GM21381 (cell line): ENCODE data around the gene ASMT.
"Not testable (repeated sequence)": the region's sequence is repeated elsewhere in the genome, so short reads cannot be mapped to it uniquely, and the experiment has no call there.

Source experiments
- ATAC-seq: cut with Tn5 transposase; IDR thresholded peaks from one replicate; pipeline ENCODE4 v1.9.1; 2021; ENCODE audit warnings: mild to moderate bottlenecking, moderate library complexity; ENCODE audit not compliant: unreplicated experiment

ASMT gene

DNA sequence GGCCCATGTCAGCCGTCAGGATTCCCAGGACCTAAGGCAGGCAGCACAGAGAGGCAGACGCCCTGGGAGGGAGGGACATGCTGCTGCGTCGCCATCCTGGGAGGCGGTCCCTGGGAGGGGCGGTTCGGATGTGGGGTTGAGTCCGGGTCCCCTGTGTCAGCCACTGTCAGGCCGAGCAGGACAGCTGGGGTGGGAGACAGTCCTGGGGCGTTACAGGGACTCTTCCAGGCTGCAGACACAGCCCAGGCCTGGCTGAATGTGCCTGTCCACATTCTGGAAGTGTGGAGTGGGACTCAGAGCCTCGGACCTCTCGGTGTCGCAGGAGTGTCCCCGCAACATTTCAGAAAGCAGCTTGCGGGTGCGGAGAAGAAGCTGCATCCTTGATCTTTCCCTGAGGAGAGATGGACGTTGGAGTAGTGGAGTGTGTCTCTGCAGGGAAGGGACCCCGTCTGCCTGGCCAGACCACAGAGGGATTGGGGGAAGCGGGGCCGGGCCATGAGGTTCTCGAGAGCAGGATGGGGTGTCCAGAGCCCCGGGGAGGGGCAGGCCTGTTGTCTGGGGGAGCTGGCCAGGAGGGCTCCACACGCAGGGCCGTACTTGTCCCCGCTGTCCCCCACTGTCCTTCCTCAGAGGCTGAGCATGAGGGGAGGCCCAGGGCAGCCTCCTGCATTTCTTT is 17.4 kb upstream of the ASMT start:
- ATAC-seq = no peak

DNA sequence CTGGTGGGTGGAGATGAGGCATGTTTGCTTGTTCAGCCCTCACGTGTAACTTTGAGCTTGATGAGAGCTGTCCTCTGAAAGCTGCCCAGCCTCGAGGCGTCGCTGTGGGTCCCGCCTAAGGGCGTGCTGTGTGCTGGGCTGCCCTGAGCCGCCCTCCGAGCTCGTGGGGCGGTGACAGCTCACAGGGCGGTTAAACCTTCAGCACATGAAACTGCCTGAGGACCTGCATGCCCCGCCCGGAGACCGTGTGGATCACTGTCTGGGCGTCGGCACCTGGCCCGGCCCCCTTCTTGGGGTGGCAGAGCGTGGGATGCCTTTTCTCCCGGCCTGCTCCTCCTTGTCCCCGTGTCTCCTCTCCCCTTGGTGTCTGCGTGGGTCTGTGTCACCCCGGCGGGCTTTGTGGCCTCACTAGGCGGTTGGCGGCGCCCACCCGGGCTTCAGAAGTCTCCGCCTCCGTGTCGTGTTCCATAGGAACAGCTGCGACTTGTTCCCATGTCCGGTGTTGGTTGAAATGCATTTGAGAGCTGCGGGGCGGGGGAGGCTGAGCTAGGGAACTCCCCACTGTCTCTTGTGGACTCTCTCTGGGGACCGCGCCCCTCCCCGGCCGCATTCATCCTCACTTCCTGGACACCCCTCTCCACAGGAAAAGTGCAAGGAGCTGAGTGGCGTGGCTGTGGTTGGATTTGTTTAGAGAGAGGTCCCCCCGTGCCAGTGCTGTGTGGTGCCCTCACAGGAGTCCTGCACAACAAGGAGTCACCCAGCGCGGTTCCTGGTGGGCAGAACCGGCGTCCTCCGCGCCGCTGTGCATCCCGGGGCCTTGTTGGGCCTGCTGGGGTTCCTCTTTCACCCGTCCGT is 16.6 kb upstream of the ASMT start:
- ATAC-seq = no peak

DNA sequence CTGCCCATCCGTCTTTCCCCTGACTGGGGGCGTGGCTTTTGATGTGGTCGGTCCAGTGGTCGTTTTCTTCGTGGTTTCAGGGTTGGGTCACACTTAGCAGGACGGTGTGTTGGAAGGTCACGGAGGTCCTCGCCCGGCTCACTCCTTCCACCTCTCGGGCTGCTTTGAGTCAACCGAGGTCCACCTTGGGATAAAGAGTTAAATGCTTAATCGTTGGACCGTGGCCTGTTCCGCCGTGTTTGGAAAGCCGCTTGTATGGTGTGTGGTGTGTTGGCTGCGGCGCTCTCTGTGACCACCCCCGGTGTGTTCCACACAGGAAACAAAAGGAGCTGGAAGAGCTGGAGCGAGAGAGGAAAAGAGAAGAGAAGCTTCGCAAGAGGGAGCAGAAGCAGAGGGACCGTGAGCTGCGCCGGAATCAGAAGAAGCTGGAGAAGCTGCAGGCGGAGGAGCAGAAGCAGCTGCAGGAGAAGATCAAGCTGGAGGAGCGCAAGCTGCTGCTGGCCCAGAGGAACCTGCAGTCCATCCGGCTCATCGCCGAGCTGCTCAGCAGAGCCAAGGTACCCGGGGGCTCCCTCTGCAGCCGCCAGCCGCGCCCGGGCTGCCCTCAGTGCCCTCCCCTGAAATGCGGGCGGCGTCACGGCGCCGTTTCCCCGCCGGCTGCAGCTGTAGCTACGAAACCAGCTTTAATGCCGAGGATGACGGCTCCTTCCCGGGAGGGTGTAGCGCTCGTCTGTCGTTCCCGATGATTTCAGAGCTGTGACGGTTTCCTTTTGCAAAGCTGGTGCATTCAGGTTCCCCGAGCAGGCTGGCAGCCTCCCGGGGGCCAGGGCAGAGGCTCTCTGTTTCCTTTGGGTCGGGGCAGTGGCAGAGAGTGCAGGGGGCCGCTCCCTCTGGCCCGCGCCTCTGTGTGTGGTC is 15.7 kb upstream of the ASMT start:
- no peak for ATAC-seq

DNA sequence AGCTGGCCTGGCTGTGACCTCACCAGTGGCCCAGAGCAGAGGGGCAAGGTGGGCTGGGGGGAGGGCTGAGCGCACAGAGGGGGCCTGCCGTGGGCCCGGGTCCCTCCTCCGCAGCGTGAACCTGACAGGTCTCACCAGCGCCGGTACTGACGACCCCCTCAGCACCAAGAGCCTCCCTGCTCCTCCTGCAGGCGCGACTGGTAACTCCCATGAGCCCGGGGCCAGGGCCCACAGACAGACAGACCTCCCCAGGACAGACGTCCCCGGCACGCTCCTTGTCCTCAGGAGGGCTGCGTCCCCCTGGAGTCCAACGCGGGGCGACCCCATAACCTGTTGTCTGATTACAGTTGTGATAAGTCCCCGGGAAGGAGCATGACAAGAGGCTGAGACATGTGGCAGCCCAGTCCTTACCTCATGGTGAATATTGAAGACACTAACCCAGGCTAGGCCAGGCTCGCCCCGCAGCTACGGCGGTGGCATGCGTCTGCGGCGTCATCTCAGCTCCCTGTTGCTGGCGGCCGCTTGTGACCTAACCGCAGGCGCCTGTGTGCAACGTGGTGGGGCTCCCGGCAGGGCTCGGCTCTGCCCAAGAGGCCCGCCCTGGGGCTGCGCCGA is 15.0 kb upstream of the ASMT start:
- no peak for ATAC-seq

DNA sequence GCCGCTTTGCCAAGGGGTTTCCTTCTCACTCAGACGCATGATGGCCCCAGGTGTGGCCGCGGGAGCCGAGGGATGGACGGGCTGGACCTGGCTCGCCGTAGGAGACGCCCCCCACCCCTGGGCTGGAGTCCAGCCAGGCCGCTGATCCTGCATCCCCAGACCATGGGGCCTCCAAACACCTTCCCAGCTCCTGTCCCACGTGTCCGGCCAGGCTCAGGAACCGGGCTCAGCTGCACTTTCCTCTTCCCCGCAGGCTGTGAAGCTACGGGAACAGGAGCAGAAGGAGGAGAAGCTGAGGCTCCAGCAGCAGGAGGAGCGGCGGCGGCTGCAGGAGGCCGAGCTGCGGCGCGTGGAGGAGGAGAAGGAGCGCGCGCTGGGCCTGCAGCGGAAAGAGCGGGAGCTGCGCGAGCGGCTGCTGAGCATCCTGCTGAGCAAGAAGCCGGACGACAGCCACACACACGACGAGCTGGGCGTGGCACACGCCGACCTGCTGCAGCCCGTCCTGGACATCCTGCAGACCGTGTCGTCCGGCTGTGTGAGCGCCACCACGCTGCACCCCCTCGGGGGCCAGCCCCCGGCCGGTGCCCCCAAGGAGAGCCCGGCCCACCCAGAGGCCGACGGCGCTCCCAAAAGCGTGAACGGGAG is 14.3 kb upstream of the ASMT start:
- no peak for ATAC-seq

DNA sequence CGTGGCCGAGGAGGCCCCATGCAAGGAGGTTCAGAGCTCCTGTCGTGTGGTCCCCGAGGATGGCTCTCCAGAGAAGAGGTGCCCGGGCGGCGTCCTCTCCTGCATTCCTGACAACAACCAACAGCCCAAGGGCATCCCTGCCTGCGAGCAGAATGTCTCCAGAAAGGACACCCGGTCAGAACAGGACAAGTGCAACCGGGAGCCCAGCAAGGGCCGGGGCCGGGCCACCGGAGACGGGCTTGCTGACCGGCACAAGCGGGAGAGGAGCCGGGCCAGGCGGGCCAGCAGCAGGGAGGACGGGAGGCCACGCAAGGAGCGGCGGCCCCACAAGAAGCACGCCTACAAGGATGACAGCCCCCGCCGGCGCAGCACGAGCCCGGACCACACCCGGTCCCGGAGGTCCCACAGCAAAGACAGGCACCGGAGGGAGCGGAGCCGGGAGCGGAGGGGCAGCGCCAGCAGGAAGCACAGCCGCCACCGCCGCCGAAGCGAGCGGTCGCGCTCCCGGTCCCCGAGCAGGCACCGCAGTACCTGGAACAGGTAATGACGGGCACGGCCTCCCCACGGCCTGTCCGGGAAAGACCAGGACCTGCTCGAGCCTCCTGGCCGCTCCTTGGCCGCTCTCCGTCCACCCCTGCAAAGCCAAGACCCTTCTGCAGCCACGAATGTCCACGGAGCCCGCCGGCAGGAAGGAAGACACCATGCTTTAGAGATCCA is 13.7 kb upstream of the ASMT start:
- no peak for ATAC-seq

DNA sequence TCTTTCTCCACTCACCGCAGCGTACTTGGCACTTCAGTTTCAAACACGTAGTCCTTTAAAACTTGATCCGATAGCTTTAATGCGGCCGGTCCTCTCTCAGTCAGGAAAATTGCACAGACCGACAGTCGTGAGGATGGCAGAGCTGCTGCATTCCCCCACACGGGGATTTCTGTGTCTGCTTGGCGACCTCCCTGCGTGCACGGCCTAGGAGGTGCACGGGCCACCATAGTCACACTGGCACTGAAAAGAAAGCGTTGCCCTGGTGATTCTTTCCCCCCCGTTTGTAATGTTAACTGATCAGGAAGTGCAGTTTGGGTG is 13.1 kb upstream of the ASMT start:
- no peak for ATAC-seq

DNA sequence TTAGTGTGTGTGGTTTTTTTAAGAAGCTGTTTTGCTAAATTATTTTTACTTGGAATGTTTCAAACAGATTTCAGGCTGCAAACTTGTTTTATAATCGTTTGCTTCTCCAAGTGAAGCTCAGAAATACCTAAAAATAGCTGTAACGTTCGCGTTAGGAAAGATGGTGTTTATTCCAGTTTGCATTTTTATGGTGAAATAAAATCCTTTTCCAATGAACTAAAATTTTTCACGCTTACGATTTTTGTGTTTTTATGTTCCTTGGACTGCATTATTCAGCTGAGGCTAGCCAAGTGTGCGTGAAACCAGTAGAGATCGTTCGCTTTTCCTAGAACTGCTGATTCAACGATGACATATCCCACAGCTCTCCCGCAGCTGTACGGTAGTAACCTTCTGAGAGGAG is 12.6 kb upstream of the ASMT start:
- ATAC-seq = no peak

DNA sequence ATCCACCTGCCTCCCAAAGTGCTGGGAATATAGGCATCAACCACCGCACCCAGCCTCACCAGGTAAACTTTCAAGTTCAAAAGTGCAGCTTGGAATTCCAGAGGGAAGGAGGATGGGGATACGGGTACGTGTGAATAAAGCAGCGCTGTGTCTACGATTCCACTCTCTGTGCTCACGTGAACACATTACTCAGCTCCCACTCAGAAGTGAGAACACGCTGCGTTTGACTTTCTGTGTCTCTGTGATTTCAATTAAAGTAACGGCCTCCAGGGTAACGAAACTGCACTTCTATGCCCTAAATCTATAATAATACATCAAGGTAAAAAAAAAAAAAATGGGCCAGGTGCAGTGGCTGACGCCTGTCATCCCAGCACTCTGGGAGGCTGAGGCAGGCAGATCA is 8.4 kb upstream of the ASMT start:
- ATAC-seq = no peak

DNA sequence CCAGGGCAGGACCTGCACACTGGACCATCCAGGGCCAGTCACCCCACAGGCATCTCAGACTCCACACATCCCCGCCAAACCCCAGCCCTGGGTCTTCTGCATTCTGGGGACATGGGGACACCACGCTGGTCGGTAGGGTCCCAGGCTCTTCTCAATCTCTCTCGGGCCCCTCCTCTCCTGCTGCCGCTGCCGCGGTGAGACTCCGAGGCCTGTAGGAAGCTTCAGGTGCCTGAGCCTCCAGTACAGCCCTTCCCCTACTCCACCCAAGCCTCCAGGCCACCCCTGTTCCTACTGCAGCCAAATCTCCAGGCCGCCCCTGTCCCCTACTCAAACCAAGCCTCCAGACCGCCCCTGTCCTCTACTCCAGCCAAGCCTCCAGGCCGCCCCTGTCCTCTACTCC is 5.5 kb upstream of the ASMT start:
- ATAC-seq = no peak

DNA sequence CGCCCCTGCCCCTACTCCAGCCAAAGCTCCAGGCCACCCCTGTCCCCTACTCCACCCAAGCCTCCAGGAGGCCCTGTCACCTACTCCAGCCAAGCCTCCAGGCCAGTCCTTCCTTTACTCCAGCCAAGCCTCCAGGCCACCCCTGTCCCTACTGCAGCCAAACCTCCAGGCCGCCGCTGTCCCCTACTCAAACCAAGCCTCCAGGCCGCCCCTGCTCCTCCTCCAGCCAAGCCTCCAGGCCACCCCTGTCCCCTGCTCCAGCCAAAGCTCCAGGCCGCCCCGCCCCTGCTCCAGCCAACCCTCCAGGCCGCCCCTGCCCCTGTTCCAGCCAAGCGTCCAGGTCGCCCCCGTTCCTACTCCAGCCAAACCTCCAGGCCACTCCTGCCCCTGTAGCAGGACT is 5.1 kb upstream of the ASMT start:
- ATAC-seq = no peak

DNA sequence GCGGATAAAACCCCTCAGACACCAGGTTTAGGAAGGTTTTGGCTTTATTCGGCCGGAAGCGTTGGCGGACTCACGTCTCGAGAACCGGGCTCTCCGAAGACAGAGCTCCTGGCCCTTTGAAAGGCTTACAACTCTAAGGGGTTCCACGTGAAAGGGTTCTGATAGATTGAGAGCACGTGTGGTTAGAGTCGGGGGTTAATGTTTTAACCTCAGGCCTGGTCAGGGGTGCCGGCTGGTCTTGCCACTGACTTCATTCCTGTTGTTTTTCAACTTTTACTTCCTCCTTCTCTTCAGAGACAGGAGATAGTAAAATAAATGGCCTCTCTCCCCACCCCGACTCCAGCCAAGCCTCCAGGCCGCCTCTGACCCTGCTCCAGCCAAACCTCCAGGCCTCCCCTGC is 4.7 kb upstream of the ASMT start:
- no peak for ATAC-seq

DNA sequence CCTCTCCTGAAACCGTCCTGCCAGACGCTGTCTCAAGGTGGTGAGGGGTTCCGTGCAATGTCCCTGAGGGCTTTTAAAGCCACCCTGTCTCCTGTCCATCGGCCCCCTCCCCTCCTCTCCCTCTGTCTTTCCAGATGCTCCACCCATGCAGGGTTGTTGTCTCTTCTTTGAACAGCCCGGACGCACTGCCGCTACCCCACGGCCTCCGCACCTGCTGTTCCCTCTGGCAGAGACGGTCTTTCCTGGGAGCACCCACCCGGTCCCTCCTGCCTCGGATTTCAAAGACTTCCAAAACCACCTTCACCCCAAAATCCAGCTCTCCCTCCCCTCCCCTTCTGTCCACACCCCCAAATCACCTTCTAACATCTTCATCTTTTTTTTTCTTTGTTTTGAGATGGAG is 4.1 kb upstream of the ASMT start:
- no peak for ATAC-seq

DNA sequence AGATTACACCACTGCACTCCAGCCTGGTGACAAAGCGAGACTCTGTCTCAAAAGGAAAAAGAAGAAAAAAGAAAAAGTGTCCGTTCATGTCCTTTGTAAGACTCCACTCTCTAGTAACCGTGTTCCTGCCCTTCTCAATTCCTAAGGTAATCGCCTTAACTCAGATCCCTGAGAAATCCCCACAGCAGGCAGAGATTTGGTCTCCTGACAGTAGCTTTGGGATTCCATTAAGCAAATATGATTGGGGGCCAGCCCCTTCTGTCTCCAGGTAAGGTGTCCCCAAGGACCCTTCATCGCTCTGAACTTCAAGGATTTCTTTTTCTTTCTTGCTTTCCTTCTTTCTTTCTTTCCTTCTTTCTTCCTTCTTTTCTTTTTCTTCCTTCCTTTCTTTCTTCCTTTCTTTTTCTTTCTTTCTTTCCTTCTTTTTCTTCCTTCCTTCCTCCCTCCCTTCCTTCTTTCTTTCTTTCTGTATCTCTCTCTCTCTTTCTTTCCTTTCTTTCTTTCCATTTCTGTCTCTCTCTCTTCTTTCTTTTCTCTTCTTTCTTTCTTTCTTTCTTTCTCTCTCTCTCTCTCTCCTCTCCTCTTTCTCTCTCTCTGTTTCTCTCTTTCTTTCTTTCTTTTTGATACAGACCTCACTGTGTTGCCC is 2.1 kb upstream of the ASMT start:
- no peak for ATAC-seq

DNA sequence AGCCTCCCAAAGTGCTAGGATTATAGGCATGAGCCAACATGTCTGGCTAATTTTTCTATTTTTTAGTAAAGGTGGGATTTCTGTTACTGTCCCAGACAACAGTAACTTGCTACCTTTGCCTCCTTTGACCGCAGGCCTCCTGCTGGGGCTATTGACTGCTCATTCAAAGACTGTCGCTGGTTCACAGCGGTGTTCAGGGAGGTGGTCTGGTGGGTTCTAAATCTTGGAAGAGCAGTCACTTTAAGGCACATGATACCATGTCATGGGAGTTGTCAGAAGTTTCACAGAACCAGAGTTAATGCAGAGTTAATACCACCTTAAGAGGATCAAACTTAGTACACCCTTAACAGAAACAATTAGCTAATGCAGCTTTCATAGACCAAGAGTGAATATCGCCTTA is 3.8 kb downstream of the ASMT start:
- ATAC-seq = no peak

DNA sequence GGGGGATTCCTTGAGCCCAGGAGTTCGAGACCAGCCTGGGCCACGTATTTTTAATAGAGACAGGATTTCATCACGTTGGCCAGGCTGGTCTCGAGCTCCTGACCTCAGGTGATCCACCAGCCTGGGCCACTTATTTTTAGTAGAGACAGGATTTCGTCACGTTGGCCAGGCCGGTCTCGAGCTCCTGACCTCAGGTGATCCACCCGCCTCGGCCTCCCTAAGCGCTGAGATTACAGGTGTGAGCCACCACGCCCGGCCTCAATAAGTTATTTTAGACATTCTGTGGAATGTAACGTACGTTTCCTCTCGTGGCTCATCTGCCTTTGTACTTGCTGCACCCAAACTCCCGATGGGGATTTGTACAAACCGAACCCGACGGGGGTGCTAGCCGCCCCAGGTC is 8.8 kb downstream of the ASMT start:
- ATAC-seq = no peak

DNA sequence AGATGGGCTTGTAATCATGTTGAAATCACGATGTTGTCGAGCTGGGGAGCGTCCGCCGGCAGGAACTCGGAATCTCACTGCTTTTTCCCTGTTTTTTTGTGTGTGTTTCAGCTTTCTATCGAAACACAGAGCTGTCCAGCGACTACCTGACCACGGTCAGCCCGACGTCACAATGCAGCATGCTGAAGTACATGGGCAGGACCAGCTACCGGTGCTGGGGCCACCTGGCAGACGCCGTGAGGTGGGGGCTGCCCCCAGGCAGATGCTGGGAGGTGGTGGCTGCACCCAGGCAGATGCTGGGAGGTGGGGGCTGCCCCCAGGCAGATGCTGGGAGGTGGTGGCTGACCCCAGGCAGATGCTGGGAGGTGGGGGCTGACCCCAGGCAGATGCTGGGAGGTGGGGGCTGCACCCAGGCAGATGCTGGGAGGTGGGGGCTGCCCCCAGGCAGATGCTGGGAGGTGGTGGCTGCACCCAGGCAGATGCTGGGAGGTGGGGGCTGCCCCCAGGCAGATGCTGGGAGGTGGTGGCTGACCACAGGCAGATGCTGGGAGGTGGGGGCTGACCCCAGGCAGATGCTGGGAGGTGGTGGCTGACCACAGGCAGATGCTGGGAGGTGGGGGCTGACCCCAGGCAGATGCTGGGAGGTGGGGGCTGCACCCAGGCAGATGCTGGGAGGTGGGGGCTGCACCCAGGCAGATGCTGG is 9.4 kb downstream of the ASMT start:
- not testable (repeated sequence) for ATAC-seq

DNA sequence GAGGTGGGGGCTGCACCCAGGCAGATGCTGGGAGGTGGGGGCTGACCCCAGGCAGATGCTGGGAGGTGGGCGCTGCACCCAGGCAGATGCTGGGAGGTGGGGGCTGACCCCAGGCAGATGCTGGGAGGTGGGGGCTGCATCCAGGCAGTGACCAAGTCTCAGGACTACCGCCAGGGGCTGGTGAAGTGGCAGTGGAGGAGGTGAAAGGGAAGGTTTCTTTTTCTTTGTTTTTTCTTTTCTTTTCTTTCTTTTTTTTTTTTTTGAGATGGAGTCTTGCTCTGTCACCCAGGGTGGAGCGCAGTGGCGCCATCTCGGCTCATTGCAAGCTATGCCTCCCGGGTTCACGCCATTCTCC is 10.0 kb downstream of the ASMT start:
- not testable (repeated sequence) for ATAC-seq

DNA sequence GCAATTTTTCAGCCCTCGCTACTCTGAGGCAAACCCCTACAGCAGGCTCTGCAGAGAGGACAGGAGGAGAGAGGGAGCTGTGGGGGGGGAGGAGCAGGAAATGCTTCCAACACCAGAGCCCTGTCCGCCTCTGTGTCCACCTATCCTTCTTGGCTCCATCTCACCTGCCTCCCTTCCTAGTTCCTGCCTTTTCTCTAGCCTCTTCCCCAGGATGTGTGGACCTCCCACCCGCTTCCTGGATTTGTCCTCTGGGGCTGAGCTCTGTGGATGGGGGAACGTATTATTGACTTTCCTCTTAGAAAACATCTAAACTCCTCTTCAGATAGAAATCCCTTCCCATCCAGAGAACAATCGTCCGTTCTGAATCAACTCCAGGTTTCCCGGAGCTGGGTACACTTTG is 14.4 kb downstream of the ASMT start:
- no peak for ATAC-seq
